ENCODE results near the gene FEM1B.

Gene FEM1B

DNA sequence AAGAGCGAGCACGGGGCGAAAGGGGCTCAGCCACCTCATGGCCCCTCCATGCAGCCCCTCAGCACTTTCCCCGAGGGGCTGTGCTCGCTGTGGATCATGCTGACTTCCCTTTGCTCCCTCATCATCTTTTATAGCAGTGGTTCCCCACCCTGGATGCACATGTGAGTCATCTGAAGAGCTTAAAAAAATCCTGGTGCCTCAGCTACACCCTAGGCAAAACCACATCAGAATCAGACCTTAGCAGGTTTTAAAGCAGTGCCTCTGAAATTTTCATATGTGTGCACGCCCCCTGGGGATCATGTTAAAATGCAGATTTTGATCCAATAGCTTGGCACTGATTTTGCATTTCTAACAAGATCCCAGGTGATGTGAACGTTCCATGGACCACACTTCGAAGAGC lies 50.9 kb downstream of the FEM1B start:
- no peak for DNase-seq

DNA sequence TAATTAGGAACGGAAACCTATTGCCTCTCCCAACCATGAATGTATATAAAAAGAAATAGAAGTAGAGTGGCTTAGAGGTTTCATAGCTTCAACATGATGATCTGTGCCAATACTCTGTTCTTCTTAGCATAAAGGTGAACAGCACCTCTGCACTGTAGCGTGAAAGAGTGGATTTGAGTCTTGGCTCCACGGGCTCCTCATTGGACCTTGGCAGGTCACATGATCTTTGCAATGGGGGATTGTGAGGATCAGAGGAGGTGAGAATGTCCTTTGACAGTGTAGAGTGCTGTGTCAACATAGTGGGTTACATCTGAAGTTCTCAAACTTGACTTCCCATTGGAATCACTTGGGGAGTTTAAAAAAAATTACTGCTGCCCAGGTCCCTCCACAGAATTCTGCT lies 51.4 kb downstream of the FEM1B start:
- no peak for DNase-seq

DNA sequence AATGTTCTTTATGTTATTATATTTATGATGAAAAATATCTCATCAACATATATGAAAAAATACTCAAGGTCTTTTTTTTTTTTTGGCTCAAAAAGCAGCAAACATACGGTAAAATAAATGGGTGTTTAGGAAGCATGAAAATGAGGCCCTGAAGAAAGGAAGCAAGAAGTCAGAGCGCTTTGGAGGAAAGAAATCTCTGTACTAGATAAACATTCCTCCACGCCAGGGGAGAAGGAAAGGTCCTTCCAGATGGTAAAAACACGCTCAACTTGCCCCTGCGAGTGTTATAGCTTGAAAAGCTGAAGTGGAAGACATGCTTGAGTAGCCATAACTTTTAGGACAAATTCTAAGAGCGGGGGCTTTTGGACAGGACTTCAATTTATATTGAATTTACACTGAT lies 52.9 kb downstream of the FEM1B start:
- DNase-seq = no peak

DNA sequence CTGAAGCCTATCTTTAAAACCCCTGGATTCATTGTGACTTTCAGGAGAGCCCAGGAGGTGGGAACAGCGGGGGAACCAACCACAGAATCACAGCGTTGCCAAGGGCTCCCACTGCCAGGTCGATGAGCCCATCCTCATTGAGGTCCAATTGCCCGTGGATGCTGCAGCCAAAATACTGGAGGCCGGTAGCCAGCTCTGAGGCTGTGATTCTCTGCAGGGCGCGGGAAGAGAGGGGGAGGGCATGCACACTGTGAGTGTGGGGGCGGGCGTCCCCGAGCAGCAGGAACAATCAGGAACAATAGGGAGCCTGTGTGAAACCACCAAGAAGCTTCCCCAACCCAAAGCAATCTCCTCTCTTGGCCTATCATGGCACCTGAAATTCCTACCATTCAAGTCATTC lies 53.4 kb downstream of the FEM1B start:
- DNase-seq = no peak

DNA sequence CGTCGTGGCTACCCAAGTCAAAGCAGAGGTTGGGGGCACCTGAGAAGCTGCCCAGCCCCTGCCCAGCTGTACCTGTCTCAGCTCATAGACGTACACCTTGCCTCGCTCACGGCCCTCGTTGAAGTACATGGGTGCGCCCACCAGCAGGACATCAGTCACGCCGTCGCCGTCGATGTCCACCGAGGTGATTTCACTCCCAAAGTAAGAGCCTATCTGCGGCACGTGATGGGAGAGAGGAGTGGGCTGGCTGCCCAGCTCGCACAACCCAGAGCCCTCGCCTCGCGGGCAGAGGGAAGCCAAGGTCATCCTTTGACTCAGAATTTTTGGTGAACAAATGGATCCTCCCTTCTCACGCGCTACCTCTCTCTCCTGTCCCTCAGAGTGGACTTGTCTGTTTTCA lies 54.7 kb downstream of the FEM1B start:
- no peak for DNase-seq

DNA sequence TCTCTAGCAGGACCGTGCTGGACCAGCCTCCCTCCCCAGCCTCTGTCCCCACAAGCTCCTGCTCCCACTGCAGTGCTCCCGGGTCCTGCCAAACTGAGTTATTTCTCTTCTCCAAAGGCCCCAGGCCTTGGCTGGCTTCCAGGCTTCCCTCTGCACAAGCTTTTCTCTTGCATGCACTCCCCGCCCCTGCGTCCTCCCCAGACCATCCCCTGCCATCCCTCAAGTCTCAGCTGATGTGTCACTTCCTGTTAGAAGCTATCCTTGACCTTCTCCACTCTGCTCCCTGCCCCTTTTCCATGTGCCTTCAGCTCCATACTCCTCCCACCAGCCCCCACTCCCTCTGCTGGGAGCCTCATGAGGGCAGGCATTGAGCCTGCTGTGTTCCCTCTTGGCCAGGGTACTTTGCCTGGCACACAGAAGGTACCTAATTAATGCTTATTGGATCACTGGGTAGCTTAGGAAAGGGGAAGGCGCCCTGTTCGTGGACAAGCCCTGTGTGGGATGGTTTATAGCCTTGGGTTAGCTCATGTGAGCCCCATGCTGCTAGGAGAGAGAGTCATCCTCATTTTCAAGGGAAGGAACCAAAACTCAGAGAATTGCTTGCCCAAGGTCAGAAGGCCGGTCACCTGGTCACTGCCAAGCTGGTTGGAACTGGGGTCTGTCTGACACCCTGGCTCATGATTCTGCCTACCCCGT lies 56.4 kb downstream of the FEM1B start:
- no peak for DNase-seq

DNA sequence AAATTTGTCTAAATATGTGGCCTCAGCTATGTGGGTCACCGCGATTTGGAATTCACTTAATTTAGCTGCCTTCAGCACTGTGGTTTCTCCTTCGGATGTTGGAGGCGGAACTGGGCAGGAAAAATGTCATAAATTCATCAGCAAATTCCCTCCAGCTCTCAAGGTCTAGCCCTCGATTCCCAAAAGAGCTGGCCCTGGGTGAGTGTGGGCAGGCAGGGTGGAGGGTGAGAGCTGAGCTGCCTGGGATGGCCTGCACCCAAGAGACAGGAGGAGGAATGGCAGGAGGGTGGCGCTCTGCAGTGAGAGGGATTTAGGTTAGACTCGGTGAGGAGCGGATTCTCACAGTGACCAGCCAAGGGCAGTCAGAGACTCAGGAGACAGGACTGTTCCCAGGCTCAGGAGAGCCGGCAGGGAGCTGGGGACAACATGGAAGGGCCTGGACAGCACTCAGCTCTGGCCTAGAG lies 57.1 kb downstream of the FEM1B start:
- DNase-seq = no peak

DNA sequence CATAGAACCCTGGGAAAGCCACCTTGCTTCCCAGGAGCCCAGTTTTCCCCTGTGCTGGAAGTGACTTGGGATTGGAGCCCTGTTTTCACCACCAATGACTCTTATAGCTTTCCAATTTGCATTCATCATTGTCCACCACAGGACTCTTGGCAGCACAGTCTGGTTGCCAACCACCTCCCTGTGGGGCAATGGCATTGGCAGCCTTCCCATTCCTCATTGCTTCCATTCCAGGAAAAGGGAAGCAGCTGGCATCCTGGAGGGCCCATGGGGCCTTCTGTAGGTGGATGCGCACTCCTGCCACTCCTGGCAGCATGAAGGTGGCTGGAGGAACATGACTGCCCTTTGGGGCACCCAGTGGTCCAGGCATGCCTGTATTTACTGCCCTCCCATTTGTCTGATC lies 57.7 kb downstream of the FEM1B start:
- DNase-seq = no peak

DNA sequence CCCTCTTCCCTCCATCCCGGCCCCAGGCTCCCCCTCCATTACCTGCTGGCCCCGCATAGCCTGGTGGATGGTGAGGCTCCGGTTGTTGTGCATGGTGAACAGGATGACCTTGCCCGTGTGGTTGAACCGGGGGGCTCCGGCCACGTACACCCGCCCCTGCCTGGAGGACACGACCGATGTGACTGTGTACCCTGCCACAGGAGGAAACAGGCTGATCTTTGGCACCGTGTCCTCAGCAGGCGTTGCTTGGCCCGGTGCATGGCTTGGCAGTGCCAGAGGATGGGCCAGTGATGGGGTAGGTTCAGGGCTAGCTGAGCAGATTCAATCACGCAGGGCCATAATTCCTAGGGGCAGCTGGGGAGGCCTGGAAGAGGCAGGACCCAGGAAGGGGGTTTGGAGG lies 58.1 kb downstream of the FEM1B start:
- no peak for DNase-seq

DNA sequence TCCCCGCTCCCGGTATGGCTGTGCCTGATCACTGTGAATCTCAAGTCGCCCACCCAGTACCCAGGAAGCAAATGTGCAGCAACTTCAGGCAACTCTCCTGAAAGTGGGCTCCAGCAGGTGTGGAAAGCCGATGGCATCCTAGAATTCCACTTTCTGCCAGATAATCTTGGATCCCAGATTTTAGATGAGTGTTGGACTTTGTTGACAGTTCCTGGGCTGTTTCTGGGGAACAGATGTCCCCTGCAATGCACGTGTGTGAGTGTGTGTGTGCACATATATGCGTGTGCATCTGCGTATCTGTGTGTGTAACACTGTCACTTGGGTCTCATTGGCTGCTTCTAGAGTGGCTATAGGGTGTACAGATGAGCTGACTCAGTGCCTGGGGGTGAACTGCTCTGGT lies 59.0 kb downstream of the FEM1B start:
- no peak for DNase-seq

DNA sequence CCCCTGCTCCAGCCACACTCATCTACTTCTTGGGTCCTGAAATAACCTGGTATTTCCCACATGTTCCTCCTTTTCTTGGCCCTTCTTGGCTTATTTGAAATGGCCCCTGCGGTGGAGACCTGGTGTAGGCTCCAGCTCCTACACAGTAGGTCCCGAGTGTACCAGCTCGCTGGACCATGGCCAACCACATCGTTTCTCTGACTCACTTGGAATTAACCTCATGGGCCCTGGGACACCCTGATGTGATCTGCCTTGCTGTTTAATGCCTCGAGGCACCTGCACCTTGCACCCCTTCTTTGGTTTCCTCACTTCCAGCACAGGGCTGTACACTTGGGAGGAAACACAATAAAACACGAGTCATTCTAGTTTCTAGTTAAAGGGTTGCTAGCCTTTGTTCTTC lies 60.3 kb downstream of the FEM1B start:
- no peak for DNase-seq

DNA sequence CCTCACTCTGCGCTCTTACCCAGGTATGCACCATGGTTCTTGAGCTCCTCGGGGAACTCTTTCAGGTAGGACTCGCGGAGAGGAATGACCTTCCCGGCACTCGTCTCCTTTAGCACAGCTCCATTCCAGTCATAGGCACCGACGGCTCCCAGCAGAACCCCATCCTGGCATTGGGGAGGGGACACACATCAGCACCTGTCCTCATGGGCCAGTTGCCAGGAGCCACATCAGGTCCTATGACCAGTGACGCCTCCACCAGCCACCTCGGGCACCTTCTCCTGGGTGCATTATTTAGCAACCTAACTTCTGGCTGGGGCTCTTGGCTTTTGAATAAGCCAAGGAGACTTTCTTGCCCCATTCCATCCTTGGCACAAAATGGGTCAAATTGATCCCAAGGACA lies 61.9 kb downstream of the FEM1B start:
- no peak for DNase-seq

DNA sequence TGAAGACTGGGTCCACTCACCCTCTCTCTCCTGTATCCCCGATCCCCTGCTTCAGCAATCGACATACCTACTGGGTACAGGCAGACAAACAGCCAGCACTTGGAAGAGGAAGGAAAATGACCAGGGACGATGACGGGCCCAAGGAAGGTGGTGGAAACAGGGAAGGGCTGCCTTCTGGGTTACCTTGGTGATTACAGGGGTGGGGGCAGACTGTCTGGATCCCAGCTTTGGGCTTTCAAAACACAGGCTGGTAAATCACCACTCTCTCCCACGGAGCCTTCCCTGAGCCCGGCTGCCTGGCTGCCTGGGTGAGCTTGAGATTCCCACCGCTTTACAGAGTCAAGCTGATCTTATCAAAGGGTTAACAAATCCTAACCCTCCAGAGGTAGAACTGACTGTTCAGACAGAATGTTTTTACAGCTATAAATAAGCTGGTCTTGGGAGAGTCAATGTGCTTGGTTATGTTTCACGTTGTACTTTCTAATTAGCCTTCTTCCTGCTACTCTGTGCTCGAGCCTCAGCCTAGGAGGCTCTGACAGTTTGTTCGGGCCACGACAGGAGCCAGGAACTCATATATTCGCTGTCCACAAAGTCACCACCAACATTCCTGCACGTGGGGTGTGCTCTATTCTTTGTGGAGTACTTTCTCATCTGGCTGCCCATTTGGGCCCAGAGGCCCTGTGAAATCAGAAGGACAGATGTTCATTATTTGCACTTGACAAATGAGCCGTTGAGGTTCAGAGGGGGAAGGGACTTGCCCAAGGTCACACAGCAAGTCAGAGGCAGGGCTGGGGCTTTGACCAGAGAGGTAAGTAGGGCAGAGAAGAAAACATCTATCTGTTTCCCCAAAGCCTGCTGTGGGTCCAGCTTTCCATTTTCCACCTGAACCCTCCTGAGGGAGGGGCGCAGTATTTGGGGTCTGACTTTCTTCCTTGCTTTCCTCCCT lies 63.5 kb downstream of the FEM1B start:
- DNase-seq = no peak

DNA sequence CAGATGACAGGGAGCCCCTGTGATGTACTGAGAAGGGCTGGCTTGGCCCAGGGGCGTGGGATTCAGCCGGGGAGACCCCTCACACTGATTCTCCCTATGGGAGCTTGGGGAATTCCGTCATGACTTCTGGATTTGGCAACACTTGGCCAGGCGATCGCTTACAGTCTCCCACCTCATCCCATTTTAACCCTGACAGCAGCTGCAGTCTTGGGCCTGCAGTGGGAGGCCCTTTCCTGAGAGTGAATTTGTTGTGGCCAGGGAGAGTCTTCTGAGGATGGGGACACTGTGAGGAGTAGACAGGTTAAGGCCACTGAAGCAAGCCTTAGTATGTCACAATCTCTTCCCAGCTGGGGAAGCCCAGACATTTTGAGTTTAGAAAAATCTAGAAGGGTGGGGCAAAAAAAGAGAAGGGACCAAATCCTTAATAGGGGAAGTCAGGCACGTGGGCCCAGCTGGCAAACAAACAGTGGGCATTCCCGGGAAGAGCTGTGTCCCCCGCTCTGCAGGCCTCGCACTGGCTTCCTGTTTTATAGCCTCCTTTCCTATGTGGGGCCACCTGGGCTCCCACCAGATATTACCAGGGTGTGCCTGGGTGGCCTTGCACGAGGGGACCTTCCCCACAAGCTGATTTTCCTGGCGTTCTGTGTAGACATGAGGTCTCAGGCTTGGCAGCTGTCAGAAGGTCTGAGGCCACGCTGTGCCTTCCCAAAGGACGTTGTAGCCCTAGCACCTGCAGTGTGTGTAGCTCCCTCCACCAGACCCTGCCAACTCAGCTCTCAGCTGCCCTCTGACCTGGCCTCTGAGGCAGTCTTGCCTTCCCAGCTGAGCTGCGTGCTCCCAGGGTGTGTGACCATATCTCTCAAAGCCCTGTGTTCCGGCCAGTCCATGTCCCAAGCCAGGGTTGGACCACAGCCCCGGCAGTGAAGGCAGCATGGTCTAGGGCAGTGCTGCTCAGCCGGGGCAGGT lies 64.5 kb downstream of the FEM1B start:
- DNase-seq = no peak

DNA sequence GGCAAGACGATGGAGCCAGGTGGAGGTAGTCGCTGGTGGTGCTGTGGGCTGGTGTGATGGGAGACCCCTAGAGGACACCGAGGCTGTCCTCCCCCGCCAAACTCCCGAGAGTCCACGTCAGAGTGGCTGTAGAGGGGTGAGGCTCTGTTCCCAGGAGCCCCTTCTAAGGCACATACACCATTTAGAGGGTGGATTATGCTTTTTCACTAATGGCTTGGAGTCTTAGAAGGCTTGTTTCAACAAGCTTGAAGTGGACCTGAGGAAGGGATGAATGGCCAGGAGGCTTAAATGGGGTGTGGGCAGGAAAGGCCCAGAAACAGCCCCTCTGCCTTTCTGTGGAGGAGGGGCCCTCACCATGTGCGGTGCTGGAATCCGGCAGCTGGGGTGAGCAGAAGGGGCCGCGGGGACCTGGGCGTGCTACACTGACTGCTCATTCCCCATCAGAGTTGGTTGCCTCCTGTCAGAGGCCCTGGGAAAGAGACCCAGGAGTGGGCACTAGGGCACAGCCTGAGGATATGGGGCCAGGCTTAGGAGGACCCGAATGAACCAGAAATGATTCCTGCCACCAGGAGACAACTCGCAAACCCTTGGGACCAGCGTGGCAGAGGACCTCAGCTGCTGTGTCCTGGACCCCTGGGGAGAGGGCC lies 66.2 kb downstream of the FEM1B start:
- no peak for DNase-seq

DNA sequence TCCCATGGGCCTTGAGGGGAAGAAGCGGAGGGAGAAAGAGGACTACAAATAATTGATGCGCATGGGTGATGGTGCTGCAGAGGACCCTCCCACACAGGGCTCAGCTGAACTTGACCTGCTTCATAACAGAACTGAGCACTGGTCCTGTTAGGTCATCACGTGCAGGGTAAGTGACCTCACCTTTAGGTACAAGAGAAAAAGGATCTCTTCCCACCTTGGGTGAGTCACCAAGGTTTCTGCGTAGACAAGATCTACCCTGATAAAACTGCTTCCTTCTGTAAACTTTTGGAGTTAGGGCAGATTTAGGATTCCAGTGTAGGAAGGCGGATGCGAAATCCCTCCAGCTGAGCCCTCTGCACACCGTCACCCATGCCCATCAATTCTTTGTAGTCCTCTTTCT lies 67.1 kb downstream of the FEM1B start:
- no peak for DNase-seq

Measured in amniotic stem cell (primary cell).